Measurements from ENCODE around the gene LARGE2. TPM values are rescaled to one million over a fixed set of nuclear protein-coding genes. Genes with fewer than 3 reads are reported as not detected.

LARGE2 gene
- total RNA-seq = 1 to 10 TPM; 1.2 to 1.5 TPM

DNA sequence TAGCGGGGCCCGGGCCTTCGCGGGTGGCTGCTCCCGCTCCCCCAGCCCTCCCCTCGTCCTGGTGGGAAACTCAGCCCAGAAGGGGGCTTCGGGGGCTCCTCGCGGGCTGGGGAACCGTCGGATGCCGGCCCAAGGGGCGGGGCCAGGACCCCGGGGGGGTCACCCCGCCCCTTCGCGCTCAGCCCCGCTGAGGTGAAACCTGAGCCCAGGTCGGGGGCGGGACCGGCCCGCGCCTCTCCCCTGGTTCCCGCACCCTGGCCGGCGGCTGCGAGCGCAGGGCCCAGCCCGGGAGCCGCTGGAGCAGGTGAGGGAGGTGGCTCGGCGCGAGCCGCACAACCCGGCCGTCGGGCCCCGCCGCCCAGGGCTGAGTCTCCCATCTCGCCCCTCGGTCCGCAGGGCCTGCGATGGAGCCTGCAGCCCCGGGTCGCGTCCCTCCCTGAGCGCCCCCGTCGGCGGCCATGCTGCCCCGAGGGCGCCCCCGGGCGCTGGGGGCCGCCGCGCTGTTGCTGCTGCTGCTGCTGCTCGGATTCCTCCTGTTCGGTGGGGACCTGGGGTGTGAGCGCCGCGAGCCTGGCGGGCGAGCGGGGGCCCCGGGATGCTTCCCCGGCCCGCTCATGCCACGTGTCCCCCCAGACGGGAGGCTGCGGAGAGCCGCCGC is at the start of gene LARGE2:
LARGE2 (plus strand) TSS at position 232 of the 658 bp plus-strand sequence; CDS start at position 459, 227 bp downstream.
- H3K27me3 Mint-ChIP-seq = peaks cover 4% of the 10 kb centered on the region
- no peaks in the 10 kb centered on the region for H3K36me3 Mint-ChIP-seq
- DNase-seq = no peak
- no peaks in the 10 kb centered on the region for H3K9me3 Mint-ChIP-seq
- H3K27ac Mint-ChIP-seq = peak within 1 kb of the TSS; percentile 14
- peaks cover 11% of the 10 kb centered on the region for H3K4me1 Mint-ChIP-seq
- H3K4me3 Mint-ChIP-seq = peak within 1 kb of the TSS; percentile 68

- DNase-seq = no peak
- no peaks in the 10 kb centered on the region for H3K9me3 Mint-ChIP-seq
- H3K27me3 Mint-ChIP-seq = no peaks in the 10 kb centered on the region
- no peaks in the 10 kb centered on the region for H3K4me1 Mint-ChIP-seq
- no peak overlapping the region for H3K27ac Mint-ChIP-seq
- peaks cover 8% of the 10 kb centered on the region for H3K36me3 Mint-ChIP-seq
- no peak overlapping the region for H3K4me3 Mint-ChIP-seq
Observed at GRCh38 chr11:45876401-45876800, 46.1 kb upstream of the LARGE2 start.

DNA sequence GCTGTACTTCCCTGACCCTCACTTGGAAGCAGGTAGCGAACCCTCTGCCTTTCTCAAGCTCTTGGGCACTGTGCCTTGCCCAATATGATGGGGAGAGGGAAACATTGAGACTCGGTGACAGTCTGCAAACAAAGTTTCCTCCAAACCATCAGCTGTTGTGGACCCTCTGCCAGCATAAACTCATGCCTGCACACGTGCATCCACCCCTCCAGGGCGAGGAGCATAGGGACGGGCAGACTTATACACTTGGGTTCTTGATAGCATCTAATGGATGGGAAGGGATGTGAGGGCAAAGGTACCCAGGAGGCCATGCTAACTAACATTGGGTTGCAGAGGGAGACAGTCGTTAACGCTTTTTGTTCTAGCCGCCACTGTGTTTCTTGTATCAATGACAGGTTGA is 45.2 kb upstream of the LARGE2 start:
- no peaks in the 10 kb centered on the region for H3K9me3 Mint-ChIP-seq

DNA sequence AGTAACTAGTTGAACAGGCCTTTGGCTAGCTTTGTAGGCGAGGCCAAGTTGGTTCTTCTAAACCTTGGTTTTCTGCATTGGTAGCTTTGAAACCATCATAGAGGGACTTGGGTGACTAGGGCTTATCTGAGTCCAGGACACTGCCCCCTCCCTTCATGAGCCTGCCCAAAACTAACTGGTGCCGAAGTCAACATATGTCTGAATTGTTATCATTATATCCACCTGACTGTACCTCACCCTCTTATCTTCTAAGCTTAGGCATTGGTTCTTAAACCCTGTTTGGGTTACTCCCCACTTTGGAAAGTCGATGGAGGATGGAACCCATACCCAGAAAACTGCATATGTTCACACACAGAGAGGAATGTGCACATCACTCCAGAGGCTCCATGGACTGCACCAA is 44.6 kb upstream of the LARGE2 start:
- Mint-ChIP-seq H3K4me3 (no peak overlapping the region), H3K36me3 (peaks cover 13% of the 10 kb centered on the region), H3K27ac (no peak overlapping the region), H3K27me3 (no peaks in the 10 kb centered on the region), H3K9me3 (no peaks in the 10 kb centered on the region), H3K4me1 (no peaks in the 10 kb centered on the region)
- DNase-seq = no peak

More for the DNA sequence above, 45.2 kb upstream of the LARGE2 start:
- Mint-ChIP-seq H3K4me3 (no peak overlapping the region), H3K27ac (no peak overlapping the region), H3K27me3 (no peaks in the 10 kb centered on the region), H3K36me3 (peaks cover 10% of the 10 kb centered on the region), H3K4me1 (no peaks in the 10 kb centered on the region)
- DNase-seq = no peak

GRCh38 chr11:45879803-45880686 is 42.4 kb upstream of the LARGE2 start:
- DNase-seq = no peak
- H3K27me3 Mint-ChIP-seq = no peaks in the 10 kb centered on the region
- H3K27ac Mint-ChIP-seq = no peak overlapping the region
- H3K4me3 Mint-ChIP-seq = no peak overlapping the region
- H3K9me3 Mint-ChIP-seq = no peaks in the 10 kb centered on the region
- peaks cover 9% of the 10 kb centered on the region for H3K36me3 Mint-ChIP-seq
- H3K4me1 Mint-ChIP-seq = peaks cover 5% of the 10 kb centered on the region

DNA sequence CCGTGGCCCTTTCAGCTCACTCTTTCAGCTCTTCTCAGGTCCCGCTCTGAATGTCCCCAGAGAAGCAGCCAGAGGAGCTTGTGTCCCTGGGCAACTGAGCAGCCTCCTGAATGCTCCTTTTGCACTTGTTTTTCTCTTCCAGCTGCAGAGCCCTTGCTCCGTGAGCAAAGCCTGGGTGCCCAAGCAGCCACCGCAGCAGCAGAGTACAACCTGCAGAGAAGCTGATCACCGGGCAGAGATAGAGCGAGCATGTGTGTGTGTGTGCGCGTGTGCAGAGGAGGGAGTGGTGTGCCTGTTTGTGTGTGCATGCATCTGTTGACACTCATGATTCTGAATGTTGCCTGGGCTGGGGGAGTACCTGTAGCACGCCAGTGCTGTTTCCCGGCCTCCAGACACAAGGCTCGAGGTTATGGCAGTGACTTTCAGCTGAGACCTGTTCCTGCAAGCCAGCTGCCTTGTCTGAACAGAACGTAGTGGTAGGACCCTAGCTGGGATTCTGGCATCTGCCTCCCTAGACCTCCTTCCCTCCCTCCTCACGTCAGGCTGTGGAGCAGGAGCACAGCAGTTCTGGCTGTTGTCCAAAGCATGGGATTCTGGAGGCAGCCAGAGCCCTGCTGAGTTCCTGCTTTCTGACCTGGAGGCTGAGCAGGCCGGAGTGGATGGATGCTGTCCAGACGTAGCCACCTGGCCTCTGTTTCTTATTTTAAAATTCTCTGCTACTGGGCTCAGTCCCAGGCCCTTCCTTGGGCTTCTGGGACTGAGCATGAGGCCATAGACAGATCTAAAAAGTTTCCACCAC is 41.5 kb upstream of the LARGE2 start:
- H3K4me3 Mint-ChIP-seq = no peak overlapping the region
- H3K27me3 Mint-ChIP-seq = no peaks in the 10 kb centered on the region
- peaks cover 9% of the 10 kb centered on the region for H3K36me3 Mint-ChIP-seq
- H3K9me3 Mint-ChIP-seq = no peaks in the 10 kb centered on the region
- peaks cover 7% of the 10 kb centered on the region for H3K4me1 Mint-ChIP-seq
- H3K27ac Mint-ChIP-seq = no peak overlapping the region
- DNase-seq = no peak

DNA sequence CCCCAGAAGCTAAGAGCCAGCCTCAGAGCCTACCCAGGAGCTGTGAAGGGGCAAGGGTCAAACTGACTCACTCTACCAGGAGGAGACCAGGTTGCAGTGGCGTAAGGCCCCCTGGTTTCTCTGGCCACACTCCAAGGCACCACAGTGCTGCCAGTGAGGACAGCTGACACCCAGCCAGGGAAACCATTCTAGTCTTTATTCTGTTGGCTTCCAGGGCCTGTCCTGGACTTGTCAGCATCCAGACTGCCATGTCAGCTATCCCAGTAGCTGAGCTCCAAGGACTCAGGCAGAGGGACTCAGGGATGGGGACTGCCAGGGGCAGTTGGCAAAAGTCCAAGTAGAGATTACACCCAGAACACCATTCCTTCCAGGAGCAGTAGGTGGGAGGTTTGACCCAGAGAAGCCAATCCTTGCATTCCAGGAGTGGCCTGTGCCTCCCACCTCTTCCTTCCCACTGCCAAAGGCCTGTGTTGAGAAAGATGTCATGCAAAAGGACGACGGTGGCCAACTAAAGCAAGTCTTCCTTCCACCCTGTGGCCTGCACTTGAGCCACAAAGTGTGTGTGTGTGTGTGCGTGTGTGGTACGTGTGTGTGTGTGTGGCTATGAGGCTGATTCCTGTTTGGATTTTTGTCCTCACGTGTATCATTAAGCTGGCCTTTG is 40.6 kb upstream of the LARGE2 start:
- DNase-seq = no peak
- Mint-ChIP-seq H3K9me3 (no peaks in the 10 kb centered on the region), H3K36me3 (peaks cover 9% of the 10 kb centered on the region), H3K4me1 (peaks cover 7% of the 10 kb centered on the region), H3K27ac (no peak overlapping the region), H3K4me3 (no peak overlapping the region), H3K27me3 (no peaks in the 10 kb centered on the region)

DNA sequence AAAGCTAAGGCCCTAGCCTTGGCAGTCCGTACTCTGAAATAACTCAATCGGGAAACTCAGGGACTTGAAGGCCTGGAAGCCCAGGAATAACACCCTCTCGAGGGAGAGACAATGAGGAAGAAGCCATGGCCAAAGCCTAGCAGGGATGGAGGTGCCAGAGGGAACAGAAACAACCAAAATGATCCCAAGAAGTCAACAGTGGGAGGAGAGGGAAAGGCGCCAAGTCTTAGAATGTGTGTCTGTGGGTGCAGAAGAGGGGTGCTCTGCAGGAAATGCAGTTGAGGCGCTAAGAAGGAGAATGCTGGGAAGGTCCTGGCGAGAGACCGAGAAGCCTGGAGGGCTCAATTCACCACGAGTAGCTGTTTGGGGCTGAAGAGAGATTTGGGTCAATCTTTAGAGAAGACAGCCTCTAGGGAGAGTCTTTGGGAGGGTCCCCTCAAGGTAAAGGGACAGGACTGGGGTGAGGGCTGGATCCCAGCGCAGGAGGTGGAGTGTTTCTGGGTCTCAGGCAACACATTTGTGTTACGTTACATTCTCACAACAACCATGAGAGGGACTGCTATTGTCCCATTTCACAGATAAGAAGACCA is 37.8 kb upstream of the LARGE2 start:
- peak overlapping the region; percentile 74 for H3K4me3 Mint-ChIP-seq
- no peaks in the 10 kb centered on the region for H3K27me3 Mint-ChIP-seq
- H3K9me3 Mint-ChIP-seq = no peaks in the 10 kb centered on the region
- peaks cover 7% of the 10 kb centered on the region for H3K4me1 Mint-ChIP-seq
- H3K27ac Mint-ChIP-seq = no peak overlapping the region
- no peak for DNase-seq
- H3K36me3 Mint-ChIP-seq = peaks cover 6% of the 10 kb centered on the region

DNA sequence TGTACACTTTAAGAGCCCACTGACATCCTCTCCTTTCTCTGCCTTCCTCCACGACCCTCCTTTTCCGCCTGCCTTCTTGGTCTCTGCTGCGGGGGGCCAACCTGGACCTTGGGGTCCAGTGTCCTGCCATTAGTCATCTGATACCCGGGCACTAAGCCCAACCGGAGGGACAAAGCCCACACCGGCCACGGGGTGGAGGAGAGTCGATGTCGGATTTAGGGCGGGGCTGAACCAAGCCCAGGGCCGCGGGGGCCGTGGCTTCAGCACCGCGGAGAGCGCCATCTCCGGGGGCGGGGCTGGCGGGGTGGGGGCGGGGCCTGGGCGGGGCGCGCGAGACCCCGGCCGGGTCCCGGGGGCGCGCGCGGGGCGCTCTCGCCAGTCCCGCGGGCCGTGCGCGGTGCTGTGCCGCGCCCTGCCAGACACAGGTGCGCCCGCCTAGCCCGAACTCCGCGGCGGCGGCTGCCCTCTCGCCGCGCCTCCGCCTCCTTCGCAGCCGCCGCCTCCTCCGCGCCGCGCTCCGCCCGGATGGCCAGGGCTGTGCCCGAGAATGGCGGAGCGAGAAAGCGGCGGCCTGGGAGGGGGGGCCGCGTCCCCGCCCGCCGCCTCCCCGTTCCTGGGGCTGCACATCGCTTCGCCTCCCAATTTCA is 37.1 kb upstream of the LARGE2 start, which contains the start of gene MAPK8IP1:
MAPK8IP1 (plus strand) TSS at position 378 of the 647 bp plus-strand sequence; CDS start at position 548, 170 bp downstream.
- peaks cover 2% of the 10 kb centered on the region for H3K27me3 Mint-ChIP-seq
- DNase-seq = peak; percentile 61
- peaks cover 7% of the 10 kb centered on the region for H3K4me1 Mint-ChIP-seq
- H3K9me3 Mint-ChIP-seq = no peaks in the 10 kb centered on the region
- no peak within 1 kb of the TSS for H3K27ac Mint-ChIP-seq
- peaks cover 6% of the 10 kb centered on the region for H3K36me3 Mint-ChIP-seq
- peak within 1 kb of the TSS; percentile 74 for H3K4me3 Mint-ChIP-seq

GRCh38 chr11:45885921-45886721 is 36.3 kb upstream of the LARGE2 start:
- Mint-ChIP-seq H3K4me1 (peaks cover 7% of the 10 kb centered on the region), H3K27me3 (peaks cover 3% of the 10 kb centered on the region), H3K27ac (no peak overlapping the region), H3K4me3 (no peak overlapping the region), H3K9me3 (no peaks in the 10 kb centered on the region), H3K36me3 (peaks cover 6% of the 10 kb centered on the region)
- no peak for DNase-seq

DNA sequence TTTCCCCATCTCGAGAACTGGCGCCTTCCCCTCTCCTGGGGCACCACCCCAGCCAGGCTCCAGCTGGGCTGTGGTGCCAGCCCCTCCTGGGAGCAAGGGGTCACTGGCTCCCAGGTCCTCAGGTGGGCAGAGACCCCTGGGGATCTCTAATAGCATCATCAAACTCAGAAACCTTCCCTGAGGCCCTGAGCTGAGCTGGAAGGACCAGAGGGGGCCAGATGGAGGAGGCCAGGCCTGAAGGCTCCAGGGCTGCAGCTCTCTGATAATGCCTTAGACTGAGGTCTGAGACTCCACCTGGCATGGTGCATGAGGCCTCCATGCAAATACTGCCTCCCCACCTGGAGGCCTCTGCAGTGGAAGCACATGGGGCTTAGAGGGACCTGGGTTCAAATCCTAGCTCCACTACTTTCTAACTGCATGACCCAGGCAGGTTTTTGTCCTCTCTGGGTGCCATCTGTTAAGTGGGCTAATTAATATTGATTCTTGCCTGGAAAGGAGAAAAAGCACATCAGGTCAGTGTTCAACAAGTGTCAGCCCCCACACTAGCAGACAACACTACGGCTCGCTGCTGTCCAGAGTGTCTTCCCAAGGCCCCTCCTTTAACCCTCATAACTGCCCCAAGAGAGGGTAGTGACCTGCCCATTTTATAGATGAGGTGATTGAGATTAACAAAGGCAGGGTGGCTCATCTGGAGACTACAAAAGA is 35.5 kb upstream of the LARGE2 start:
- Mint-ChIP-seq H3K4me3 (no peak overlapping the region), H3K36me3 (peaks cover 6% of the 10 kb centered on the region), H3K27ac (no peak overlapping the region), H3K9me3 (no peaks in the 10 kb centered on the region), H3K27me3 (peaks cover 3% of the 10 kb centered on the region), H3K4me1 (peaks cover 7% of the 10 kb centered on the region)
- no peak for DNase-seq

GRCh38 chr11:45887587-45887986 is 34.9 kb upstream of the LARGE2 start:
- no peak for DNase-seq
- H3K9me3 Mint-ChIP-seq = no peaks in the 10 kb centered on the region
- no peaks in the 10 kb centered on the region for H3K36me3 Mint-ChIP-seq
- peaks cover 3% of the 10 kb centered on the region for H3K27me3 Mint-ChIP-seq
- H3K27ac Mint-ChIP-seq = no peak overlapping the region
- peaks cover 7% of the 10 kb centered on the region for H3K4me1 Mint-ChIP-seq
- no peak overlapping the region for H3K4me3 Mint-ChIP-seq

DNA sequence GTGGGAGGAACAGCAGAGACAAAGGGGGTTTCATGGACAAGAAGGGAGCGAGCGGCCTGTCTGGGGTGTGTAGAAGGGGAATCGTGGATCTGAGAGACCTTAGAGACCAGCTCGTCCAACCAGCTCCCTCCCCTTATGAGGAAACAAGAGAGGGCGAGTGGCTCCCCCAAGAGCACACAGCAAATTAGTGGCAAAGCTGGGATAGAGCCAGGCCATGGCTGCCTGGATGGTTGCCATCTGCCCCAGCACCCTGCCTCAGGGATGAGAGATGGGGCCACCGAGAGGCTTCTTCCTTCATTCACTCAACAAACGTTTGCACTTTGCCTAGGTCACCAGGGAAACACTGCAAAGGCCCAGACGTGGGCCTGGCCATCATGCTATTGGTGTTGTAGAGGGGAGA is 32.9 kb upstream of the LARGE2 start:
- no peak for DNase-seq
- Mint-ChIP-seq H3K36me3 (no peaks in the 10 kb centered on the region), H3K9me3 (no peaks in the 10 kb centered on the region), H3K27me3 (peaks cover 16% of the 10 kb centered on the region), H3K27ac (no peak overlapping the region), H3K4me1 (peaks cover 7% of the 10 kb centered on the region), H3K4me3 (no peak overlapping the region)

Data from activated naive CD8-positive, alpha-beta T cell treated with anti-CD3 and anti-CD28 coated beads for 36 hours (primary cell).